Measurements from ENCODE around the gene CLCN6. TPM values are rescaled to one million over a fixed set of nuclear protein-coding genes. Genes with fewer than 3 reads are reported as not detected.

Gene CLCN6
- total and polyA plus RNA-seq, 2 donors (not counting 1 experiment from before 2014, with no cell fraction given) = 35.0 to 99.8 TPM

- no peaks in the 10 kb centered on the region for H3K79me2 ChIP-seq (ENCODE audit: control insufficient read depth, insufficient read depth, low read length)
- no peak overlapping the region for H3K4me3 ChIP-seq (ENCODE audit: control extremely low read depth in 1 of 5, extremely low read depth in 1 of 5, insufficient read depth in 1 of 5, low read depth in 2 of 5, low read length in 4 of 5)
- H3K36me3 ChIP-seq (replicated peaks in 1 of 2; ENCODE audit: control extremely low read depth in 1 of 2, control insufficient read depth in 1 of 2, extremely low read depth in 1 of 2, insufficient read depth in 2 of 2, low read length in 1 of 2) = no peaks in the 10 kb centered on the region
- Mint-ChIP-seq H3K4me3 (no peak overlapping the region), H3K4me1 (peaks cover 3% of the 10 kb centered on the region), H3K9me3 (ENCODE audit: insufficient read depth) (no peaks in the 10 kb centered on the region), H3K27ac (no peak overlapping the region), H3K27me3 (peaks cover 11% of the 10 kb centered on the region)
- no peak overlapping the region for H2AFZ ChIP-seq (ENCODE audit: insufficient read depth, low read depth, low read length, poor library complexity, severe bottlenecking)
- no peak for DNase-seq
- H3K4me1 ChIP-seq (ENCODE audit: control insufficient read depth in 2 of 2, insufficient read depth in 2 of 2, low read length in 2 of 2) = peaks cover 6 to 7% of the 10 kb centered on the region in 2 donors
- WGBS (ENCODE audit: insufficient coverage) = 89% methylated on average over 14 of the region's 14 CpGs
- H3K27ac ChIP-seq (ENCODE audit: low read length in 2 of 2) = no peak overlapping the region
- no peak overlapping the region for H3K9ac ChIP-seq (ENCODE audit: low read length)
- intact Hi-C loops (cut with micrococcal nuclease) = no loop called here
- peaks cover 0 to 18% (median 2%) of the 10 kb centered on the region in 4 experiments for H3K27me3 ChIP-seq (replicated peaks in 1 of 4; ENCODE audit: control extremely low read depth in 1 of 4, control insufficient read depth in 3 of 4, insufficient read depth in 4 of 4, low read length in 3 of 4)
- no peak overlapping the region for H3K4me2 ChIP-seq (replicated peaks; ENCODE audit: low read depth, low read length, poor library complexity, severe bottlenecking)
- peaks cover 0 to 5% (median 0%) of the 10 kb centered on the region in 3 donors for H3K9me3 ChIP-seq (ENCODE audit: control extremely low read depth in 1 of 3, control insufficient read depth in 2 of 3, insufficient read depth in 1 of 3, low read length in 2 of 3)
- no peaks in the 10 kb centered on the region for H4K20me1 ChIP-seq (ENCODE audit: control insufficient read depth, insufficient read depth, low read length, poor library complexity, severe bottlenecking)
- ChIA-PET CTCF (interaction anchor here (0.5 kb wide), 1 partner anchor 55 kb away, joined by 3 read pairs; no protein-coding TSS in a partner anchor), POLR2A (no interaction called here)
- no peak for ATAC-seq (ENCODE audit: low read depth)
- TF ChIP-seq EZH2 (IDR thresholded peaks at IDR 0.05; ENCODE audit: borderline replicate concordance, insufficient read depth, low read depth, low read length, poor library complexity, severe bottlenecking) = no peak
- TF ChIP-seq, protein P1, sequence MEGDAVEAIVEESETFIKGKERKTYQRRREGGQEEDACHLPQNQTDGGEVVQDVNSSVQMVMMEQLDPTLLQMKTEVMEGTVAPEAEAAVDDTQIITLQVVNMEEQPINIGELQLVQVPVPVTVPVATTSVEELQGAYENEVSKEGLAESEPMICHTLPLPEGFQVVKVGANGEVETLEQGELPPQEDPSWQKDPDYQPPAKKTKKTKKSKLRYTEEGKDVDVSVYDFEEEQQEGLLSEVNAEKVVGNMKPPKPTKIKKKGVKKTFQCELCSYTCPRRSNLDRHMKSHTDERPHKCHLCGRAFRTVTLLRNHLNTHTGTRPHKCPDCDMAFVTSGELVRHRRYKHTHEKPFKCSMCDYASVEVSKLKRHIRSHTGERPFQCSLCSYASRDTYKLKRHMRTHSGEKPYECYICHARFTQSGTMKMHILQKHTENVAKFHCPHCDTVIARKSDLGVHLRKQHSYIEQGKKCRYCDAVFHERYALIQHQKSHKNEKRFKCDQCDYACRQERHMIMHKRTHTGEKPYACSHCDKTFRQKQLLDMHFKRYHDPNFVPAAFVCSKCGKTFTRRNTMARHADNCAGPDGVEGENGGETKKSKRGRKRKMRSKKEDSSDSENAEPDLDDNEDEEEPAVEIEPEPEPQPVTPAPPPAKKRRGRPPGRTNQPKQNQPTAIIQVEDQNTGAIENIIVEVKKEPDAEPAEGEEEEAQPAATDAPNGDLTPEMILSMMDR (IDR thresholded peaks at IDR 0.05) = no peak
Observed at GRCh38 chr1:11766429-11766776, 39.6 kb upstream of the CLCN6 start.

- Histone ChIP-seq H3K79me2 (ENCODE audit: control insufficient read depth, insufficient read depth, low read length) (no peaks in the 10 kb centered on the region), H3K27ac (ENCODE audit: low read length in 2 of 2) (no peak overlapping the region), H3K9me3 (ENCODE audit: control extremely low read depth in 1 of 3, control insufficient read depth in 2 of 3, insufficient read depth in 1 of 3, low read length in 2 of 3) (no peaks in the 10 kb centered on the region), H3K36me3 (replicated peaks in 1 of 2; ENCODE audit: control extremely low read depth in 1 of 2, control insufficient read depth in 1 of 2, extremely low read depth in 1 of 2, insufficient read depth in 2 of 2, low read length in 1 of 2) (no peaks in the 10 kb centered on the region), H3K4me1 (ENCODE audit: control insufficient read depth in 2 of 2, insufficient read depth in 2 of 2, low read length in 2 of 2) (no peaks in the 10 kb centered on the region), H2AFZ (ENCODE audit: insufficient read depth, low read depth, low read length, poor library complexity, severe bottlenecking) (no peak overlapping the region), H3K4me2 (replicated peaks; ENCODE audit: low read depth, low read length, poor library complexity, severe bottlenecking) (no peak overlapping the region), H4K20me1 (ENCODE audit: control insufficient read depth, insufficient read depth, low read length, poor library complexity, severe bottlenecking) (no peaks in the 10 kb centered on the region), H3K9ac (ENCODE audit: low read length) (no peak overlapping the region), H3K27me3 (replicated peaks in 1 of 4; ENCODE audit: control extremely low read depth in 1 of 4, control insufficient read depth in 3 of 4, insufficient read depth in 4 of 4, low read length in 3 of 4) (peaks cover 0 to 3% (median 0%) of the 10 kb centered on the region in 4 experiments), H3K4me3 (ENCODE audit: control extremely low read depth in 1 of 5, extremely low read depth in 1 of 5, insufficient read depth in 1 of 5, low read depth in 2 of 5, low read length in 4 of 5) (no peak overlapping the region)
- POLR2A ChIA-PET = no interaction called here
- CTCF ChIA-PET = no interaction called here
- DNase-seq (no peak), ATAC-seq (ENCODE audit: low read depth) (no peak)
- no peak overlapping the region for H3K27ac Mint-ChIP-seq
- intact Hi-C loops (cut with micrococcal nuclease) = no loop called here
- no peak overlapping the region for H3K4me3 Mint-ChIP-seq
- no peak for TF ChIP-seq EZH2 (IDR thresholded peaks at IDR 0.05; ENCODE audit: borderline replicate concordance, insufficient read depth, low read depth, low read length, poor library complexity, severe bottlenecking)
- TF ChIP-seq, protein P1 (IDR thresholded peaks at IDR 0.05) = no peak
- H3K4me1 Mint-ChIP-seq = peaks cover 3% of the 10 kb centered on the region
- no peaks in the 10 kb centered on the region for H3K27me3 Mint-ChIP-seq
- no peaks in the 10 kb centered on the region for H3K9me3 Mint-ChIP-seq (ENCODE audit: insufficient read depth)
- WGBS (ENCODE audit: insufficient coverage) = 85% methylated on average over 14 of the region's 16 CpGs
Observed at GRCh38 chr1:11767922-11768704, 37.9 kb upstream of the CLCN6 start.

Data from B cell (primary cell).